Right lobe of liver (tissue), 4 donors: ENCODE data around the gene CDH13.

Experiments used
- POLR2A ChIP-seq: fragments of 450-650 bp; IDR thresholded peaks from one replicate; pipeline ENCODE4 v1.6.1; 2017; ENCODE audit warnings: antibody characterized with exemption, mild to moderate bottlenecking
- TF ChIP-seq, protein P1 (sequence below), 4 donors: fragments of 200-600 bp in 3 of 4; fragments of 450-650 bp in 1 of 4; IDR thresholded peaks; one replicate each; pipeline versions ENCODE4 v1.5.1 to v1.8.0; 2016 to 2022; ENCODE audit warnings: antibody characterized with exemption in 4 of 4, mild to moderate bottlenecking in 2 of 4
- donor health status: DM: no; HTN: no; CAD: no.
- donor health status: DM: no; HTN: no; CAD: no.
- donor health status: DM: no; HTN: yes; CAD: no.

DNA sequence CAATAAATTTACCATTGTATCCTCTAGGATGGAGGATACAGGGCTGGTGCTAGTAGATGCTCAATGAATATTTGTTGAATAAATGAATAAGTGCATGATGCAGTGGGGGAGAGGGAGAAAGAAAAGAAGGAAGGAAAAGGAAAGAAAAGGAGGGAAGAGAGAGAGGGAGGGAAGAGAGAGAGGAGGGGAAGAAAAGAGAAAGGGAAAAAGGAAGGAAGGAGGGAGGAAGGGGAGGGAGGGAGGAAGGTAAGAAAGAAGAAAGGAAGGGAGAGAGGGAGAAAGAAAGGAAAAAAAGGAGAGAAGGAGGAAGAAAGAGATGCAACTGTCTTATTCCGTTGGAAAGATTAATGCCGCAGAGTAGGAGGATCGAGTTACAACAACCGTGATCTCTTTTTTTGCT, 1211.4 kb downstream of the CDH13 start:
- TF ChIP-seq POLR2A: no peak
- TF ChIP-seq, protein P1, sequence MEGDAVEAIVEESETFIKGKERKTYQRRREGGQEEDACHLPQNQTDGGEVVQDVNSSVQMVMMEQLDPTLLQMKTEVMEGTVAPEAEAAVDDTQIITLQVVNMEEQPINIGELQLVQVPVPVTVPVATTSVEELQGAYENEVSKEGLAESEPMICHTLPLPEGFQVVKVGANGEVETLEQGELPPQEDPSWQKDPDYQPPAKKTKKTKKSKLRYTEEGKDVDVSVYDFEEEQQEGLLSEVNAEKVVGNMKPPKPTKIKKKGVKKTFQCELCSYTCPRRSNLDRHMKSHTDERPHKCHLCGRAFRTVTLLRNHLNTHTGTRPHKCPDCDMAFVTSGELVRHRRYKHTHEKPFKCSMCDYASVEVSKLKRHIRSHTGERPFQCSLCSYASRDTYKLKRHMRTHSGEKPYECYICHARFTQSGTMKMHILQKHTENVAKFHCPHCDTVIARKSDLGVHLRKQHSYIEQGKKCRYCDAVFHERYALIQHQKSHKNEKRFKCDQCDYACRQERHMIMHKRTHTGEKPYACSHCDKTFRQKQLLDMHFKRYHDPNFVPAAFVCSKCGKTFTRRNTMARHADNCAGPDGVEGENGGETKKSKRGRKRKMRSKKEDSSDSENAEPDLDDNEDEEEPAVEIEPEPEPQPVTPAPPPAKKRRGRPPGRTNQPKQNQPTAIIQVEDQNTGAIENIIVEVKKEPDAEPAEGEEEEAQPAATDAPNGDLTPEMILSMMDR (IDR thresholded peaks at IDR 0.05): no peak
